Renal cortex interstitium (tissue), 11 donors: ENCODE results near the gene GSC2. TPM values are rescaled to one million over a fixed set of nuclear protein-coding genes. Genes with fewer than 3 reads are reported as not detected.

Source experiments
- DNase-seq, 11 donors: peaks; one replicate each; pipeline ENCODE4 v3.0.0-alpha.2; 2013; ENCODE audit warnings: low read depth in 9 of 11, low spot score in 4 of 11; ENCODE audit errors: extremely low read depth in 1 of 11
- polyA plus RNA-seq, 3 donors: library from polyadenylated mRNA; unstranded; fragments of 120-200 nt; gene quantifications; one replicate each; pipeline ENCODE4 v1.2.1, GENCODE V29; 2013; ENCODE audit not compliant: insufficient read length in 3 of 3

The GSC2 gene
- polyA plus RNA-seq, 3 donors: not detected

GRCh38 chr22:19139001-19139356 is 11.1 kb downstream of the GSC2 start:
- no peak for DNase-seq

GRCh38 chr22:19138217-19139000 is 11.7 kb downstream of the GSC2 start:
- no peak for DNase-seq

- DNase-seq: no peak
These were observed 12.5 kb downstream of the GSC2 start for GRCh38 chr22:19137384-19138216.

GRCh38 chr22:19136915-19137314 is 13.2 kb downstream of the GSC2 start:
- no peak for DNase-seq

DNA sequence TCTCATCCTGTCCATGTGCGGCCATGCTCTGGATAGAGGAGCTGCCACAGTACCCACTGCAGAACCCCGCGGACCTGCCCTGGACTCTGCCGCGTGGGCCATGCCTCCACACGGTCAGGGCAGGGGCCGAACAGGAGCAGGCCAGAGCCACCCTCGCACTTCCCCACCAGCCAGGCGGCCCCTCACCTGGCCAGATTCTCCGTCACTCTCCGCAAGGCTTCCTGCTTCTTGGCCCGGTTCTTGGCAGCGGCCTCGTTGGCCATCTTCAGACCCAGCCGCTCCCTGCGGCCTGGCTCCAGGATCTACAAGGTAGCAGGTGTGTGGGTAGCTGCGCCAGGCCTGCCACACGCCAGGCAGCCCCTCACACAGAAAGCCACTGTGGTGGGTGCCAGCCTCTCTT is 15.2 kb downstream of the GSC2 start:
- no peak for DNase-seq

DNA sequence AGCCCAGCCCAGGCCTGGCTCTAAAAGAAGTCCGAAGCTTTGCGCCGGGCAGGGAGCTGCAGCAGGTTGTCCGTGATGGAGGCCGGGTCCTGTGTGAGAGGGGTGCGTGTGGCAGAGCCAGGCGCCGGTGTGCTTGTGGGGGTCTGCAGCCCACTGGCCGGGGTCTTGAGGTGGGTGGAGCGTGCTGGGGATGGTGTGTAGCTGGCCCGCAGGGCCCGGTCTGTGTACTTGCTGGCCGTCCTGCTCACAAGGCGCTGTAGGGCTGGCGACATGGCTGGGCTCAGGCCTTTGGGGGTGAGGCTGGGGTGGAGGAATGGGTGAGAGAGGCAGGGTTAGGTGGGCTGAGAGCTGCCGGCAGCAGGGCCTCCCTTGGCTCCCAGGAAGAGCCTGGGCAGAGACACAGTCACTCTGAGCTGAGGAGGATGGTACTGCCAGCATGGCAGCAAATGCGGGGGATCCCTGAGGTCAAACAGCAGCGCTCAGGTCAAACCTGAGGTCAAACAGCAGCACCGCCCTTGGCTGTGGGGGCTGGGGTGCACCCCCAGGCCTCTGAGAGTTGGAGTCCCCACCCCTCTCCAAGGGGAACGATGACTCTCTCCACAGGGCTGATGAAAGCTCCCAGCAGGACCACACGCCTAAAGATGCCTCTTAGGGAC is 15.8 kb downstream of the GSC2 start:
- DNase-seq: no peak

GRCh38 chr22:19133561-19133960 is 16.5 kb downstream of the GSC2 start:
- DNase-seq: no peak

GRCh38 chr22:19132693-19133400 is 17.2 kb downstream of the GSC2 start:
- no peak for DNase-seq

DNA sequence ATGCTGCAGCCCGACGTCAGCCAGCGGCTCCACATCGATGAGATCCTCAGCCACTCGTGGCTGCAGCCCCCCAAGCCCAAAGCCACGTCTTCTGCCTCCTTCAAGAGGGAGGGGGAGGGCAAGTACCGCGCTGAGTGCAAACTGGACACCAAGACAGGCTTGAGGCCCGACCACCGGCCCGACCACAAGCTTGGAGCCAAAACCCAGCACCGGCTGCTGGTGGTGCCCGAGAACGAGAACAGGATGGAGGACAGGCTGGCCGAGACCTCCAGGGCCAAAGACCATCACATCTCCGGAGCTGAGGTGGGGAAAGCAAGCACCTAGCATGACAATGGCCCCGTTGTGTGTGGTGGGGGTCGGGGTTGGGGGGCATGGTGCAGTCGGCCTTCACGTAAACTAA is 17.9 kb downstream of the GSC2 start:
- DNase-seq: no peak

DNA sequence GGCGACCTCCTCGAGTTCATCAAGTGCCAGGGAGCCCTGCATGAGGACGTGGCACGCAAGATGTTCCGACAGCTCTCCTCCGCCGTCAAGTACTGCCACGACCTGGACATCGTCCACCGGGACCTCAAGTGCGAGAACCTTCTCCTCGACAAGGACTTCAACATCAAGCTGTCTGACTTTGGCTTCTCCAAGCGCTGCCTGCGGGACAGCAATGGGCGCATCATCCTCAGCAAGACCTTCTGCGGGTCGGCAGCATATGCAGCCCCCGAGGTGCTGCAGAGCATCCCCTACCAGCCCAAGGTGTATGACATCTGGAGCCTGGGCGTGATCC is 18.4 kb downstream of the GSC2 start:
- DNase-seq: no peak

DNA sequence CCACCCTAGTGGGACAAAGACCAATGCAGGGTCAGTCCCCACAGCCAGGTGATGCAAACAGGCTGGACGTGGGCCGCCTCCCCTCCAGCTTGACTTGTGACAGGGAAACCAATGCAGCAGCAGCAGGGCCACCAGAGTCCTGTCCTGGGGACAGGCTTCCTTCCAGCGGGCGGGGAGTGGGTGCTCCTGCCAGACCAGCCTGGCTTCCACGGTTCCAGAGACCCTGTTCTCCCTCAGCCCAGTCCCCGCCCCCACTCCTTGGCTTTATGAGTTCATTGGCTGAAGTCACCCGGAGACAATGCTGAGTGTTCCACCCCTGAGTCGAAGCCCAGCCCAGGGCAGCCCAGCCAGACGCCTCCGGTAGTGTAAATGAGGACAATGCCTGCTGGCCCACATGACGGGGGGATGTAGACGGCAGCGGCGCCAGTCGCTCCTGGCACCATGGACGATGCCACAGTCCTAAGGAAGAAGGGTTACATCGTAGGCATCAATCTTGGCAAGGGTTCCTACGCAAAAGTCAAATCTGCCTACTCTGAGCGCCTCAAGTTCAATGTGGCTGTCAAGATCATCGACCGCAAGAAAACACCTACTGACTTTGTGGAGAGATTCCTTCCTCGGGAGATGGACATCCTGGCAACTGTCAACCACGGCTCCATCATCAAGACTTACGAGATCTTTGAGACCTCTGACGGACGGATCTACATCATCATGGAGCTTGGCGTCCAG is 19.0 kb downstream of the GSC2 start, which contains the start of gene TSSK2:
Gene TSSK2, plus strand, starts transcription at position 350 of the 726 bp plus-strand sequence. Its CDS starts 92 bp downstream, at position 442.
- no peak for DNase-seq

GRCh38 chr22:19129871-19130270 is 20.2 kb downstream of the GSC2 start:
- DNase-seq: no peak

DNA sequence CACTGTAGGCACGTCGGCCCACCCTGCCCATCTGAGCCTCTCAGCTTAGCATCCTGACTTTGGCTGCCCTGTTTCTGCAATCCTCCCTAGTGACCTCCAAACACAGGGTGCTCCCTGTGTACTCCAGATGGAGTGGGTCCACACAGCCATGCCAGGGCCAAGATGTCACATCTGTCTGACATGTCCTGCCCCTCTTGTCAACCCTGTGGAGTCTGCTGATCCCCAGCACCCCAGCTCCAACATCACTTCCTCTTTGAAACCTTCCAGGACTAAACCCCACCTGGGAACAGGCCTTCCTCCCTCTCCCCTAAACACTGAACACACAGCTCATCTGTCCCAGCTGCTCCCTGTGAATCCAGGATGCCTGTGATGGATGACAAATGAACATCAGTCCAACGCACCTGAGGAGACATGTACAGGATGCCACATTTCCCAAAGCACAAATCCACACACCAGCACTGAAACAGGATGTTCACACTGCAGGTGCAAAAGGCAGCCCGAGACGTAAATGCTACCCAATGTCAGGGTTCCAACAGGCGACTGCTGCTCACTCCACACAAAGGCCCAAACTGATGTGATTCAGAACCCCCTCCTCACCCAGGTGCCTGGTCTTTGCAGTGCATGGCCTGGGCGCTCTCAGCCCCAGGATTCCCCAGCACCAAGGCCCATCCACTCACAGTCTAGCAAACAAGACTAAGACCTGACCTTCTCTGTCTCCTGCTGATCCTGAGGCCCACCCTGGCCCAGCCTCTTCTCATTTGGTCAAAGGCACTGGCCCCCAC is 21.0 kb downstream of the GSC2 start:
- DNase-seq: no peak

GRCh38 chr22:19128009-19128401 is 22.1 kb downstream of the GSC2 start:
- DNase-seq: no peak

DNA sequence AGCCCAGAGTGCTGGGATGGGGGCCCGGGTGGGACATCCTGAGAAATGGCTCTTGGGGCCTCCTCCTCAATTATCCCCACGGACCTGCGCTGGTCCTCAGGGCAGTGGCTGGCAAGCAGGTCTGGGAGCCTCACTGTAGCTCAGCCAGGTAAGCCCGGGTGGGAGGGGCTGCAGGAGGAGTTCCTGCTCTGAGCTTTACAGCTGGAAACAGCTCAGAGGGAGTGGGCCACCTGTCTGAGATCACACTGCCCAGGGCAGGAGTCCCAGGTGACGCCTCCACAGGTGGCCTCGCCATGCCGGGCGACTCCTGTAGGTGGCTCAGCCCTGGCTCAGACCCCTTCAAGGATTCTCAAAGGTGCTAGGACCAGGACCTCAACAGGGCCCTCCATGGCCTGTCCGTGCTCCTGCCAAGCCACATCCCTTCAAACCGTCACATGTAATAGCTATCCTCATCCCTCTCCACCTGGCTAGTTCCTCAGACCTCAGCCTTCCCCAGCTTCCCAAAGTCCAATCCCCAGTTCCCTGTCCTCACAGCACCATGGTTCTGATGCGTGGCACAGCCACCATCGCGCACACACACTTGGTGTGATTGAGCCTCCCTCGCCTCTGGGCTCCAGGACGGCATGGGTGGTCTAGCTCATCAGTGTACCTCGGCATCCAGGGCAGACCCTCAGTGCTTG is 22.6 kb downstream of the GSC2 start:
- DNase-seq: no peak

DNA sequence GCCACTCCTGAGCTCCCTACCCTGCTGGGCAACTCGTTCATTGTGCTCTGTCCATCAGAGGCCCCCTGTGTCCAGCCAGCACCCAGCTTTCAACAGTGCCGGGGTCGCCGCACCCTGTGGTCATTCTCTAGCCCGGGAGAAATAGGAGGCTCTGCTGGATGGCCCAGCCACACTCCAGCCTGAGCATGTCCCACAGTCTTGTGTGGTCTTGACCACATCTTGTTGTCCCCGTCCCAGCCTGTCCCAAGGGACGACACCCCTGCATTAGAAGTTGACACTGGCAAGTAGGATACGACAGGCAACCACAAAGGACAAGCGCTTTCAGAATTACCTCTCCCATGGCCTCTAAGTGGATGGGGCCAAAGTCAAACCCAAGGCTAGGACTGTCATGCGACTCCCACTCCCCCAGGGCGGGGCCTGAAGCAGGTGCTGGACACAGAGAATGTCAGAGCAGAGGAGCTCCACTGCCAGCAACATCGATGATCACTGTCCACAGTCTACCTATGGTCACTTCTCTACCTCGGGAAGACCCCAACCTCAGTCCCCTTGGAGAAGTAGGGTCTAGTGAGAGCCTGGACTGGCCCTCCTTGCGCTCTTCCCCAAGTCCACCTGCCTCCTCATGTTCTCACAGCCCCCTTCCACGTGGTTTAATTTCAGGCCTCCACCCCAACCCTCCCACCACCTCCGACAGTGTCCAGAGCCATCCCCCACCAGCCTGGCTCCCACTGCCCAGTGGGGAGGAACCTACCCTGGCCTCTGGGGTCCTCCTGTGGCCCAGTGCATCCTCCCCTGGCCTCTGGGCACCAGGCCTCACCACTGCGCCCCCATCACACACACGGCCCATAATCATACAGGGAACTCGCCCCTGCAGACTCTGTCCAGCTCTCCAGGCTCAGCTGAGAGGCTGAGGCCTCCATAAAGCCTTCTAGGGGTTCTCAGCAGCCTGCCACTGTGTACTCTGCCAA is 23.5 kb downstream of the GSC2 start:
- DNase-seq: no peak
